Peyer's patch (tissue), 4 donors: Measurements from ENCODE around the gene SEC14L2. TPM values are rescaled to one million over a fixed set of nuclear protein-coding genes. Genes with fewer than 3 reads are reported as not detected.

ENCODE experiments used
- DNase-seq, 3 donors: peaks; one replicate each; pipeline ENCODE4 v3.0.0-alpha.2; 2017 to 2019
- H3K27ac ChIP-seq, 4 donors: fragments of 200-600 bp; sonication (generic); one replicate each; pipeline ENCODE4 v1.5.1; 2016 to 2019
- H3K27me3 ChIP-seq, 2 donors: fragments of 200-600 bp; sonication (generic); one replicate each; pipeline ENCODE4 v1.5.1; 2019
- H3K36me3 ChIP-seq, 3 donors: fragments of 200-600 bp; sonication (generic); one replicate each; pipeline ENCODE4 v1.5.1; 2016 to 2019
- H3K4me1 ChIP-seq, 4 donors: fragments of 200-600 bp; sonication (generic); one replicate each; pipeline ENCODE4 v1.5.1; 2016 to 2019
- H3K4me3 ChIP-seq, 4 donors: fragments of 200-600 bp; sonication (generic); 1 replicate in 3 of 4; 2 replicates in 1 of 4; pipeline ENCODE4 v1.5.1; 2016 to 2019; ENCODE audit warnings: mild to moderate bottlenecking in 1 of 4
- H3K9me3 ChIP-seq, 4 donors: fragments of 200-600 bp; sonication (generic); one replicate each; pipeline ENCODE4 v1.5.1; 2016 to 2019; ENCODE audit warnings: mild to moderate bottlenecking in 1 of 4
- POLR2A ChIP-seq, 2 donors: fragments of 450-650 bp; IDR thresholded peaks; one replicate each; pipeline ENCODE4 v1.5.1; 2017; ENCODE audit warnings: antibody characterized with exemption in 2 of 2, mild to moderate bottlenecking in 2 of 2, moderate library complexity in 2 of 2
- total RNA-seq, 4 donors: library from RNA; depleted of rRNA; stranded (reverse); fragments of >200 nt; gene quantifications; one replicate each; pipeline ENCODE4 v1.1.0, GENCODE V29; 2016
- TF ChIP-seq, protein P1 (sequence below), 6 experiments: fragments of 450-650 bp in 4 of 6; fragments of 200-600 bp in 2 of 6; sonication (generic) in 1 of 6; IDR thresholded peaks; one replicate each; pipeline ENCODE4 v1.5.1; 2017 to 2019; ENCODE audit warnings: antibody characterized with exemption in 6 of 6, mild to moderate bottlenecking in 3 of 6, moderate library complexity in 1 of 6

The SEC14L2 gene
- total RNA-seq, result 10 to 100 TPM in 3 of 4 donors, 1 to 10 TPM in 1; 3.3 to 53.6 (median 34.6) TPM

DNA sequence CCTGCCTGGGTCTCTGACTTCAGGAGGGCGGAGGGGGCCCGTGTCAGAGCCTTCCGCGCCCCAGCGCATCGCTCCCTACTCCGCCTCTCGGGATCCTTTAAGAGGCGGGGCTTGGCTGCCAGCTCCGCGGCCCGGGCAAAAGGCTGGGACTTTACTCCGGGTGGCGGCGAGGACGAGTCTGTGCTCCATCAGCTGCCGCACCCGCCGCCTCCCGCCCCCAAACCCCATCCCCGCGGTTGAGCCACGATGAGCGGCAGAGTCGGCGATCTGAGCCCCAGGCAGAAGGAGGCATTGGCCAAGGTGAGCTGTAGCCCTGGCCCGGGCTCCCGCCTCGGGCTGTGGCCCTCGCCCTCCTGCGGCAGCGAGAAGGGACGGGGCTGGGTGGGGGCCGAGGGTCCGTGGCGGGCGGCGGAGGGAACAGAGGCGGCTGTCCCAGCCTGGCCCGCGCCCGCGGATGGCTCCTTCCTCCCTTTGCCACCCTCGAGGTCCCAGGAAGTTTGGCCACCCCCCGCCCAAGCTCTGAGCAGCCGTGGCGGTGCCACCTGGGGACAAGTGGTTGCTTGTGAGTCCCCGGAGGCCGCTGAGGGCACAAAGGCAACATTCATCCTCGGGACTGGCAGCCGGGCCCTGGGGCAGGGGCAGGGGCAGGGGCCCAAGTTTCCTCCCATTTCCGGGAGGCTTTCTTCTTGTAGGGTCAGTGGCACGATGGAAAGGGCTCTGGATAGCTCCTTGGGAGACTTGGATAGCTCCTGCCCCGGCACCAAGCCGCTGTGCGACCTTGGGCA, at the start of gene SEC14L2:
TSS of gene SEC14L2 (plus strand) at position 148 of the 785 bp plus-strand sequence. CDS start at position 247, 99 bp downstream.
- DNase-seq, result peak; percentile 34 to 89 (median 89)
- TF ChIP-seq POLR2A (IDR thresholded peaks at IDR 0.05), result peak; percentile 81 to 86
- TF ChIP-seq, protein P1, sequence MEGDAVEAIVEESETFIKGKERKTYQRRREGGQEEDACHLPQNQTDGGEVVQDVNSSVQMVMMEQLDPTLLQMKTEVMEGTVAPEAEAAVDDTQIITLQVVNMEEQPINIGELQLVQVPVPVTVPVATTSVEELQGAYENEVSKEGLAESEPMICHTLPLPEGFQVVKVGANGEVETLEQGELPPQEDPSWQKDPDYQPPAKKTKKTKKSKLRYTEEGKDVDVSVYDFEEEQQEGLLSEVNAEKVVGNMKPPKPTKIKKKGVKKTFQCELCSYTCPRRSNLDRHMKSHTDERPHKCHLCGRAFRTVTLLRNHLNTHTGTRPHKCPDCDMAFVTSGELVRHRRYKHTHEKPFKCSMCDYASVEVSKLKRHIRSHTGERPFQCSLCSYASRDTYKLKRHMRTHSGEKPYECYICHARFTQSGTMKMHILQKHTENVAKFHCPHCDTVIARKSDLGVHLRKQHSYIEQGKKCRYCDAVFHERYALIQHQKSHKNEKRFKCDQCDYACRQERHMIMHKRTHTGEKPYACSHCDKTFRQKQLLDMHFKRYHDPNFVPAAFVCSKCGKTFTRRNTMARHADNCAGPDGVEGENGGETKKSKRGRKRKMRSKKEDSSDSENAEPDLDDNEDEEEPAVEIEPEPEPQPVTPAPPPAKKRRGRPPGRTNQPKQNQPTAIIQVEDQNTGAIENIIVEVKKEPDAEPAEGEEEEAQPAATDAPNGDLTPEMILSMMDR (IDR thresholded peaks at IDR 0.05), result peak in 1 of 6 experiments; percentile 5
- peaks cover 0 to 33% (median 10%) of the 10 kb centered on the region in 4 donors for H3K4me1 ChIP-seq

DNA sequence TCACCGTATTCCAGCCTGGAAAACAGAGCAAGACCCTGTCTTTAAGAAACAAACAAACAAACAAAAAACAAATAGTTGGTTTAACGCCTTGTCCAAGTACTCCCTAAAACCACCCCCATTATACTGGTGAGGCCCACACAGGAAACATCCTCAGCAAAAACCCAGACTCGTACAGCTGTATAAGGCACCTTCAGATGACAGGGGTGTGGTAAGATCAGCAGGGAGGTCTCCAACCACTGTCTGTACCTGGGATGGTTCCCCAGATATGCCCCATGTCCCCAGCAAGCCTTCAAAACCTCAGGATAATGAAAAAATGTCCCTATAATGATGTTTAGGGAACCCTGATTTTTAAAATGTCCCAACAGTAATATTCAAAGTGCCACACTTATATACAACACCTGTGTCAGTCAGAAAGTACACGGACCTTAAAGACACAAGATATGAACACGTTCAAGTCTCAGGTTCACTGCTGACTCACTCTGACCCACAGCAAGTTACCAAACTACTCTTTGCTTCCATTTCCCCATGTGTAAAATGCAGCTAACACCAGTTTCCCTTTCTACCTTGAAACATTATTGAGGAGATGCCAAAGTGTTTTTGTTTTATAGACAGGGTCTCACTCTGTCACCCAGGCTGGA, 49.4 kb upstream of the SEC14L2 start:
- Histone ChIP-seq H3K9me3 (no peaks in the 10 kb centered on the region), H3K4me1 (no peaks in the 10 kb centered on the region), H3K36me3 (peaks cover 0 to 96% (median 0%) of the 10 kb centered on the region in 3 donors), H3K27ac (no peak overlapping the region), H3K4me3 (no peak overlapping the region), H3K27me3 (no peaks in the 10 kb centered on the region)
- TF ChIP-seq, protein P1 (IDR thresholded peaks at IDR 0.05), result no peak
- no peak for TF ChIP-seq POLR2A (IDR thresholded peaks at IDR 0.05)
- DNase-seq, result no peak

More for the DNA sequence above, at the start of gene SEC14L2:
- Histone ChIP-seq H3K27ac (peak within 1 kb of the TSS; percentile 51 to 77 (median 69)), H3K36me3 (peaks cover 0 to 4% (median 0%) of the 10 kb centered on the region in 3 donors), H3K9me3 (no peaks in the 10 kb centered on the region), H3K27me3 (no peaks in the 10 kb centered on the region), H3K4me3 (peak within 1 kb of the TSS; percentile 53 to 86 (median 77))

DNA sequence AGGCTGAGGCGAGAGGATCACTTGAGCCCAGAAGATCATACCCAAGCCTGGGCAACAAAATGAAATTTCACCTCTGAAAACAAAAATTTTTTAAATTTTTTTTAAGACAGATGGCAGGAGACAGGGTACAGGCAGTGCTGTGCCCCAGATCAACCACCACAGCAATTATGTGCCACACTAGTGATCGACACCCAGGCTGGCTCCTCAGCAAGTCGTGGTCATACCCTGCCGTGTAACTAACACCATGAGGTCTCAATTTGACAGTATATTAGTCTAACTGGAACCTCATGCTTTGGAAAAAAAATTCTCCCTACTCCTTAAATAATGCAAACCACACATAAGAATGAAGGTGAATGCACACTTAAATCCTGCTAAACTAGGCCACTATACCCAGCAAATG, 48.4 kb upstream of the SEC14L2 start:
- H3K4me3 ChIP-seq, result no peak overlapping the region
- no peaks in the 10 kb centered on the region for H3K27me3 ChIP-seq
- peaks cover 0 to 93% (median 0%) of the 10 kb centered on the region in 3 donors for H3K36me3 ChIP-seq
- H3K9me3 ChIP-seq, result no peaks in the 10 kb centered on the region
- H3K27ac ChIP-seq, result peak overlapping the region in 1 of 4 donors; percentile 32
- no peak for TF ChIP-seq POLR2A (IDR thresholded peaks at IDR 0.05)
- TF ChIP-seq, protein P1 (IDR thresholded peaks at IDR 0.05), result no peak
- DNase-seq, result no peak
- H3K4me1 ChIP-seq, result no peaks in the 10 kb centered on the region

DNA sequence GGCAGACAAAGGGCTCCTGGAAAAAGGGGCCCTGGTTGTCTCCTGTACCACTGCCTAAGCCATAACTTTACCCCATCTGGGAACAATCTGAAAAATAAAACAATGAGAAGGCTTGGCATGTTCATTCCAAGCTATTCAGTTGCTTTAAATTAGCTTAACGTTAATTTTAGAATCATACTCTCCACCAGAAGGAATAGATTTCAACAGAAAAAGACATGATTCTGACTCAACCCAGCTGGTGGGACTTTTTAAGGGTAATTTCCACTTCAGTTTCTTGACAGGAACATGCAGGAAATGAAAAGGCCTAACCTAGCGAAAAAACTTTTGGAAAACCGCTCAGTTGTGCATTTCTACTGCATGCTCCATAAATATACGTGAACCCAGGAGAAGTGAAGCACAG, 48.0 kb upstream of the SEC14L2 start:
- Histone ChIP-seq H3K9me3 (no peaks in the 10 kb centered on the region), H3K36me3 (peaks cover 0 to 89% (median 0%) of the 10 kb centered on the region in 3 donors), H3K4me3 (no peak overlapping the region), H3K27me3 (no peaks in the 10 kb centered on the region), H3K27ac (peak overlapping the region in 1 of 4 donors; percentile 32), H3K4me1 (peaks cover 0 to under 1% (median 0%) of the 10 kb centered on the region in 4 donors)
- no peak for TF ChIP-seq POLR2A (IDR thresholded peaks at IDR 0.05)
- TF ChIP-seq, protein P1 (IDR thresholded peaks at IDR 0.05), result no peak
- no peak for DNase-seq

DNA sequence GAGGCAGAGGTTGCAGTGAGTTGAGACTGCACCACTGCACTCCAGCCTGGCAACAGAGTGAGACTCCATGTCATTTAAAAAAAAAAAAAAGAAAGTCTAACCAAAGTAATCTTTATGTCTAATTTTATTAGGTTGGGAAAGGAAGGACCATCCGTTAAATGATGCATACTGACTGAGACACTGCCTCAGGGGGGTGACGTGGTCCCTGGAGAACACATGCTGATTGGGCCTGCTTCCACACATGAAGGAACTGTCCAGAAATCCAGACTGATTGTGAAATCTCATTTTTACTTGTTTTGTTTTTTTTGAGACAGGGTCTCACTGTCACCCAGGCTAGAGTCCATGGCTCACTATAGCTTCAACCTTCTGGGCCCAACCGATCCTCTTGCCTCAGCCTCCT, 45.6 kb upstream of the SEC14L2 start:
- no peak overlapping the region for H3K4me3 ChIP-seq
- H3K27ac ChIP-seq, result no peak overlapping the region
- no peak for DNase-seq
- H3K36me3 ChIP-seq, result peaks cover 0 to 65% (median 0%) of the 10 kb centered on the region in 3 donors
- no peak for TF ChIP-seq POLR2A (IDR thresholded peaks at IDR 0.05)
- TF ChIP-seq, protein P1 (IDR thresholded peaks at IDR 0.05), result no peak
- H3K4me1 ChIP-seq, result peaks cover 0 to 23% (median 9%) of the 10 kb centered on the region in 4 donors
- no peaks in the 10 kb centered on the region for H3K27me3 ChIP-seq
- no peaks in the 10 kb centered on the region for H3K9me3 ChIP-seq
